ENCODE data around the gene LY6G6C. TPM values are rescaled to one million over a fixed set of nuclear protein-coding genes. Genes with fewer than 3 reads are reported as not detected.

LY6G6C gene
- total and polyA plus RNA-seq, 2 experiments from 2014 or later: not detected

DNA sequence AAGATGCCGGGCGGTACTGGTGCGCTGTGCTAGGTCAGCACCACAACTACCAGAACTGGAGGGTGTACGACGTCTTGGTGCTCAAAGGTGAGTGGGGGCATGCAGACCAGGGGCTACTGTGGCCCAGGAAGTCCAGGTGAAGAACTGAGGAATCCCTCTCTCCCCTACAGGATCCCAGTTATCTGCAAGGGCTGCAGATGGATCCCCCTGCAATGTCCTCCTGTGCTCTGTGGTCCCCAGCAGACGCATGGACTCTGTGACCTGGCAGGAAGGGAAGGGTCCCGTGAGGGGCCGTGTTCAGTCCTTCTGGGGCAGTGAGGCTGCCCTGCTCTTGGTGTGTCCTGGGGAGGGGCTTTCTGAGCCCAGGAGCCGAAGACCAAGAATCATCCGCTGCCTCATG is 13.8 kb downstream of the LY6G6C start (continued):
- TF ChIP-seq, protein P1, sequence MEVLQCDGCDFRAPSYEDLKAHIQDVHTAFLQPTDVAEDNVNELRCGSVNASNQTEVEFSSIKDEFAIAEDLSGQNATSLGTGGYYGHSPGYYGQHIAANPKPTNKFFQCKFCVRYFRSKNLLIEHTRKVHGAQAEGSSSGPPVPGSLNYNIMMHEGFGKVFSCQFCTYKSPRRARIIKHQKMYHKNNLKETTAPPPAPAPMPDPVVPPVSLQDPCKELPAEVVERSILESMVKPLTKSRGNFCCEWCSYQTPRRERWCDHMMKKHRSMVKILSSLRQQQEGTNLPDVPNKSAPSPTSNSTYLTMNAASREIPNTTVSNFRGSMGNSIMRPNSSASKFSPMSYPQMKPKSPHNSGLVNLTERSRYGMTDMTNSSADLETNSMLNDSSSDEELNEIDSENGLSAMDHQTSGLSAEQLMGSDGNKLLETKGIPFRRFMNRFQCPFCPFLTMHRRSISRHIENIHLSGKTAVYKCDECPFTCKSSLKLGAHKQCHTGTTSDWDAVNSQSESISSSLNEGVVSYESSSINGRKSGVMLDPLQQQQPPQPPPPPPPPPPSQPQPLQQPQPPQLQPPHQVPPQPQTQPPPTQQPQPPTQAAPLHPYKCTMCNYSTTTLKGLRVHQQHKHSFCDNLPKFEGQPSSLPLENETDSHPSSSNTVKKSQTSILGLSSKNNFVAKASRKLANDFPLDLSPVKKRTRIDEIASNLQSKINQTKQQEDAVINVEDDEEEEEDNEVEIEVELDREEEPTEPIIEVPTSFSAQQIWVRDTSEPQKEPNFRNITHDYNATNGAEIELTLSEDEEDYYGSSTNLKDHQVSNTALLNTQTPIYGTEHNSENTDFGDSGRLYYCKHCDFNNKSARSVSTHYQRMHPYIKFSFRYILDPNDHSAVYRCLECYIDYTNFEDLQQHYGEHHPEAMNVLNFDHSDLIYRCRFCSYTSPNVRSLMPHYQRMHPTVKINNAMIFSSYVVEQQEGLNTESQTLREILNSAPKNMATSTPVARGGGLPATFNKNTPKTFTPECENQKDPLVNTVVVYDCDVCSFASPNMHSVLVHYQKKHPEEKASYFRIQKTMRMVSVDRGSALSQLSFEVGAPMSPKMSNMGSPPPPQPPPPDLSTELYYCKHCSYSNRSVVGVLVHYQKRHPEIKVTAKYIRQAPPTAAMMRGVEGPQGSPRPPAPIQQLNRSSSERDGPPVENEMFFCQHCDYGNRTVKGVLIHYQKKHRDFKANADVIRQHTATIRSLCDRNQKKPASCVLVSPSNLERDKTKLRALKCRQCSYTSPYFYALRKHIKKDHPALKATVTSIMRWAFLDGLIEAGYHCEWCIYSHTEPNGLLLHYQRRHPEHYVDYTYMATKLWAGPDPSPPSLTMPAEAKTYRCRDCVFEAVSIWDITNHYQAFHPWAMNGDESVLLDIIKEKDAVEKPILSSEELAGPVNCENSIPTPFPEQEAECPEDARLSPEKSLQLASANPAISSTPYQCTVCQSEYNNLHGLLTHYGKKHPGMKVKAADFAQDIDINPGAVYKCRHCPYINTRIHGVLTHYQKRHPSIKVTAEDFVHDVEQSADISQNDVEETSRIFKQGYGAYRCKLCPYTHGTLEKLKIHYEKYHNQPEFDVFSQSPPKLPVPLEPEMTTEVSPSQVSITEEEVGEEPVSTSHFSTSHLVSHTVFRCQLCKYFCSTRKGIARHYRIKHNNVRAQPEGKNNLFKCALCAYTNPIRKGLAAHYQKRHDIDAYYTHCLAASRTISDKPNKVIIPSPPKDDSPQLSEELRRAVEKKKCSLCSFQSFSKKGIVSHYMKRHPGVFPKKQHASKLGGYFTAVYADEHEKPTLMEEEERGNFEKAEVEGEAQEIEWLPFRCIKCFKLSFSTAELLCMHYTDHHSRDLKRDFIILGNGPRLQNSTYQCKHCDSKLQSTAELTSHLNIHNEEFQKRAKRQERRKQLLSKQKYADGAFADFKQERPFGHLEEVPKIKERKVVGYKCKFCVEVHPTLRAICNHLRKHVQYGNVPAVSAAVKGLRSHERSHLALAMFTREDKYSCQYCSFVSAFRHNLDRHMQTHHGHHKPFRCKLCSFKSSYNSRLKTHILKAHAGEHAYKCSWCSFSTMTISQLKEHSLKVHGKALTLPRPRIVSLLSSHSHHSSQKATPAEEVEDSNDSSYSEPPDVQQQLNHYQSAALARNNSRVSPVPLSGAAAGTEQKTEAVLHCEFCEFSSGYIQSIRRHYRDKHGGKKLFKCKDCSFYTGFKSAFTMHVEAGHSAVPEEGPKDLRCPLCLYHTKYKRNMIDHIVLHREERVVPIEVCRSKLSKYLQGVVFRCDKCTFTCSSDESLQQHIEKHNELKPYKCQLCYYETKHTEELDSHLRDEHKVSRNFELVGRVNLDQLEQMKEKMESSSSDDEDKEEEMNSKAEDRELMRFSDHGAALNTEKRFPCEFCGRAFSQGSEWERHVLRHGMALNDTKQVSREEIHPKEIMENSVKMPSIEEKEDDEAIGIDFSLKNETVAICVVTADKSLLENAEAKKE (CRISPR knock-in tag; IDR thresholded peaks at IDR 0.05): no peak
- no peak for TF ChIP-seq STAT1 (IDR thresholded peaks at IDR 0.05; ENCODE audit: unreplicated experiment)

DNA sequence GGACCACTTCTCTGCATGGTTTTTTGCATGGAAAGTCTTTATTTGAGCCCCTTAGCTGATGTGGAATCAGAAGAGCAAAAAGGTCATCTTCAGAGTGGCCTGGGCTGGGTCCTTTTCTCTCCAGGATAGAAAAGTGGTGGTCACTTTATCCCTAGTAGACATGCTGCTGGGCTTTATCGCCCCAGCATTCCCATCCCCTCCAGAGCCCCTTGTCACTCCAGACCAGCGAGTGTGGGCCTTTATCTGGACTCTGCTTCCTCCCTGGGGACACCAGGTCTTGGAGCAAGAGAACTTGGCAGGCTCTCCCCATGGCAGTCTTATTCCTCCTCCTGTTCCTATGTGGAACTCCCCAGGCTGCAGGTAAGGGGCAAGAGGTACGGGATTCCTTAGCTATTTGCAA is 14.9 kb downstream of the LY6G6C start, which contains the start of gene LY6G6F:
TSS of gene LY6G6F (plus strand) at position 268 of the 400 bp plus-strand sequence. CDS start at position 309, 41 bp downstream.
- Mint-ChIP-seq H3K4me3 (no peak within 1 kb of the TSS), H3K4me1 (peaks cover 11% of the 10 kb centered on the region), H3K27me3 (ENCODE audit: insufficient read depth, low read depth, poor library complexity) (peaks cover 14% of the 10 kb centered on the region), H3K9me3 (no peaks in the 10 kb centered on the region), H3K36me3 (ENCODE audit: low read depth) (no peaks in the 10 kb centered on the region; the same call in 2 of the 3 replicates), H3K27ac (no peak within 1 kb of the TSS)
- no peak for DNase-seq (ENCODE audit: low spot score)
- no peaks in the 10 kb centered on the region for H3K36me3 ChIP-seq (ENCODE audit: insufficient read depth)
- no peaks in the 10 kb centered on the region for H3K27me3 ChIP-seq (ENCODE audit: insufficient read depth)
- TF ChIP-seq STAT1 (IDR thresholded peaks at IDR 0.05; ENCODE audit: unreplicated experiment) (no peak), EZH2phosphoT487 (IDR thresholded peaks at IDR 0.05; ENCODE audit: unreplicated experiment) (no peak)
- no peak for ATAC-seq
- H3K9me2 ChIP-seq (ENCODE audit: insufficient read depth): no peaks in the 10 kb centered on the region
- no peak within 1 kb of the TSS for H3K4me3 ChIP-seq
- H3K4me1 ChIP-seq (ENCODE audit: insufficient read depth): peaks cover 5% of the 10 kb centered on the region; the same call in 1 of the 2 replicates
- H3K27ac ChIP-seq (ENCODE audit: low read depth): no peak within 1 kb of the TSS
- H3K4me2 ChIP-seq: no peak within 1 kb of the TSS
- H3F3A ChIP-seq (replicated peaks; ENCODE audit: low read depth): peaks cover 3% of the 10 kb centered on the region; the same call in 1 of the 2 replicates
- peaks cover 7% of the 10 kb centered on the region; the same call in 1 of the 2 replicates for H3K79me2 ChIP-seq (replicated peaks; ENCODE audit: insufficient read depth)
- no peaks in the 10 kb centered on the region for H4K20me1 ChIP-seq (replicated peaks; ENCODE audit: insufficient read depth)
- H2AFZ ChIP-seq: no peak within 1 kb of the TSS

DNA sequence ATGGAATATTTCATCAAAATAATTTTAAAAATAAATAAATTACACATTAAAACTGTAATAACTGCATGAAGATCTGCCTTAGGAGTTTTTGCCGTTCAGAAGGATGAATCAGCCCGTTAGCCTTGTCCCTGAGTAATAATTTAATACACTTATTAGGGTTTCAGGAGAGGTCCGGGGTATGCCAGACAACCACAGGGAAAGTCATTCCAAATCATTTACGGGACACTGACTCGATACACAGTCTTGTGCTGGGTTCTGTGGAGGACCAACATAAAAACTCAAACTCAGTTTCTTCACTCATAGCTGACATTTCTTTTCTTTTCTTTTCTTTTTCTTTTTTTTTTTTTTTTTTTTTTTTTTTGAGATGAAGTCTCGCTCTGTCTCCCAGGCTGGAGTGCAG is 15.6 kb downstream of the LY6G6C start:
- no peak overlapping the region for H3K4me2 ChIP-seq
- TF ChIP-seq, protein P2, sequence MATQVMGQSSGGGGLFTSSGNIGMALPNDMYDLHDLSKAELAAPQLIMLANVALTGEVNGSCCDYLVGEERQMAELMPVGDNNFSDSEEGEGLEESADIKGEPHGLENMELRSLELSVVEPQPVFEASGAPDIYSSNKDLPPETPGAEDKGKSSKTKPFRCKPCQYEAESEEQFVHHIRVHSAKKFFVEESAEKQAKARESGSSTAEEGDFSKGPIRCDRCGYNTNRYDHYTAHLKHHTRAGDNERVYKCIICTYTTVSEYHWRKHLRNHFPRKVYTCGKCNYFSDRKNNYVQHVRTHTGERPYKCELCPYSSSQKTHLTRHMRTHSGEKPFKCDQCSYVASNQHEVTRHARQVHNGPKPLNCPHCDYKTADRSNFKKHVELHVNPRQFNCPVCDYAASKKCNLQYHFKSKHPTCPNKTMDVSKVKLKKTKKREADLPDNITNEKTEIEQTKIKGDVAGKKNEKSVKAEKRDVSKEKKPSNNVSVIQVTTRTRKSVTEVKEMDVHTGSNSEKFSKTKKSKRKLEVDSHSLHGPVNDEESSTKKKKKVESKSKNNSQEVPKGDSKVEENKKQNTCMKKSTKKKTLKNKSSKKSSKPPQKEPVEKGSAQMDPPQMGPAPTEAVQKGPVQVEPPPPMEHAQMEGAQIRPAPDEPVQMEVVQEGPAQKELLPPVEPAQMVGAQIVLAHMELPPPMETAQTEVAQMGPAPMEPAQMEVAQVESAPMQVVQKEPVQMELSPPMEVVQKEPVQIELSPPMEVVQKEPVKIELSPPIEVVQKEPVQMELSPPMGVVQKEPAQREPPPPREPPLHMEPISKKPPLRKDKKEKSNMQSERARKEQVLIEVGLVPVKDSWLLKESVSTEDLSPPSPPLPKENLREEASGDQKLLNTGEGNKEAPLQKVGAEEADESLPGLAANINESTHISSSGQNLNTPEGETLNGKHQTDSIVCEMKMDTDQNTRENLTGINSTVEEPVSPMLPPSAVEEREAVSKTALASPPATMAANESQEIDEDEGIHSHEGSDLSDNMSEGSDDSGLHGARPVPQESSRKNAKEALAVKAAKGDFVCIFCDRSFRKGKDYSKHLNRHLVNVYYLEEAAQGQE (IDR thresholded peaks at IDR 0.05; ENCODE audit: unreplicated experiment): no peak
- TF ChIP-seq EZH2phosphoT487 (IDR thresholded peaks at IDR 0.05; ENCODE audit: unreplicated experiment): no peak
- TF ChIP-seq, protein P3, sequence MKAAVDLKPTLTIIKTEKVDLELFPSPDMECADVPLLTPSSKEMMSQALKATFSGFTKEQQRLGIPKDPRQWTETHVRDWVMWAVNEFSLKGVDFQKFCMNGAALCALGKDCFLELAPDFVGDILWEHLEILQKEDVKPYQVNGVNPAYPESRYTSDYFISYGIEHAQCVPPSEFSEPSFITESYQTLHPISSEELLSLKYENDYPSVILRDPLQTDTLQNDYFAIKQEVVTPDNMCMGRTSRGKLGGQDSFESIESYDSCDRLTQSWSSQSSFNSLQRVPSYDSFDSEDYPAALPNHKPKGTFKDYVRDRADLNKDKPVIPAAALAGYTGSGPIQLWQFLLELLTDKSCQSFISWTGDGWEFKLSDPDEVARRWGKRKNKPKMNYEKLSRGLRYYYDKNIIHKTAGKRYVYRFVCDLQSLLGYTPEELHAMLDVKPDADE (IDR thresholded peaks at IDR 0.05): no peak
- TF ChIP-seq, protein P4, sequence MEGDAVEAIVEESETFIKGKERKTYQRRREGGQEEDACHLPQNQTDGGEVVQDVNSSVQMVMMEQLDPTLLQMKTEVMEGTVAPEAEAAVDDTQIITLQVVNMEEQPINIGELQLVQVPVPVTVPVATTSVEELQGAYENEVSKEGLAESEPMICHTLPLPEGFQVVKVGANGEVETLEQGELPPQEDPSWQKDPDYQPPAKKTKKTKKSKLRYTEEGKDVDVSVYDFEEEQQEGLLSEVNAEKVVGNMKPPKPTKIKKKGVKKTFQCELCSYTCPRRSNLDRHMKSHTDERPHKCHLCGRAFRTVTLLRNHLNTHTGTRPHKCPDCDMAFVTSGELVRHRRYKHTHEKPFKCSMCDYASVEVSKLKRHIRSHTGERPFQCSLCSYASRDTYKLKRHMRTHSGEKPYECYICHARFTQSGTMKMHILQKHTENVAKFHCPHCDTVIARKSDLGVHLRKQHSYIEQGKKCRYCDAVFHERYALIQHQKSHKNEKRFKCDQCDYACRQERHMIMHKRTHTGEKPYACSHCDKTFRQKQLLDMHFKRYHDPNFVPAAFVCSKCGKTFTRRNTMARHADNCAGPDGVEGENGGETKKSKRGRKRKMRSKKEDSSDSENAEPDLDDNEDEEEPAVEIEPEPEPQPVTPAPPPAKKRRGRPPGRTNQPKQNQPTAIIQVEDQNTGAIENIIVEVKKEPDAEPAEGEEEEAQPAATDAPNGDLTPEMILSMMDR (conservative IDR thresholded peaks at IDR 0.05; ENCODE audit: low read depth in 2 of 2): no peak

More for the DNA sequence above, 15.6 kb downstream of the LY6G6C start:
- H2AFZ ChIP-seq: no peak overlapping the region
- H3K4me1 Mint-ChIP-seq: peaks cover 13% of the 10 kb centered on the region
- H3K79me2 ChIP-seq (replicated peaks; ENCODE audit: insufficient read depth): peaks cover 13% of the 10 kb centered on the region; the same call in 1 of the 2 replicates
- H3F3A ChIP-seq (replicated peaks; ENCODE audit: low read depth): peaks cover 3% of the 10 kb centered on the region; the same call in 1 of the 2 replicates
- H3K27ac ChIP-seq (ENCODE audit: low read depth): no peak overlapping the region
- H3K27me3 Mint-ChIP-seq (ENCODE audit: insufficient read depth, low read depth, poor library complexity): peaks cover 14% of the 10 kb centered on the region
- no peak overlapping the region for H3K4me3 Mint-ChIP-seq
- H3K27me3 ChIP-seq (ENCODE audit: insufficient read depth): no peaks in the 10 kb centered on the region
- ATAC-seq (no peak), DNase-seq (ENCODE audit: low spot score) (no peak)
- H3K4me3 ChIP-seq: no peak overlapping the region
- H3K9me3 Mint-ChIP-seq: no peaks in the 10 kb centered on the region
- H3K36me3 Mint-ChIP-seq (ENCODE audit: low read depth): no peaks in the 10 kb centered on the region; the same call in 2 of the 3 replicates
- no peaks in the 10 kb centered on the region for H3K9me2 ChIP-seq (ENCODE audit: insufficient read depth)
- 0 out of 2 replicates have a peak, but pooled peaks cover 3% of the 10 kb centered on the region for H4K20me1 ChIP-seq (replicated peaks; ENCODE audit: insufficient read depth)
- peaks cover 5% of the 10 kb centered on the region; the same call in 1 of the 2 replicates for H3K4me1 ChIP-seq (ENCODE audit: insufficient read depth)
- H3K27ac Mint-ChIP-seq: no peak overlapping the region
- no peaks in the 10 kb centered on the region for H3K36me3 ChIP-seq (ENCODE audit: insufficient read depth)
